GM12801 (cell line): ENCODE results near the gene GDF7.

Experiments used
- CTCF ChIP-seq: IDR thresholded peaks from one replicate; pipeline ENCODE4 v1.5.1; 2011; ENCODE audit warnings: control low read depth; ENCODE audit not compliant: insufficient read length; ENCODE audit errors: extremely low read depth

Gene GDF7

DNA sequence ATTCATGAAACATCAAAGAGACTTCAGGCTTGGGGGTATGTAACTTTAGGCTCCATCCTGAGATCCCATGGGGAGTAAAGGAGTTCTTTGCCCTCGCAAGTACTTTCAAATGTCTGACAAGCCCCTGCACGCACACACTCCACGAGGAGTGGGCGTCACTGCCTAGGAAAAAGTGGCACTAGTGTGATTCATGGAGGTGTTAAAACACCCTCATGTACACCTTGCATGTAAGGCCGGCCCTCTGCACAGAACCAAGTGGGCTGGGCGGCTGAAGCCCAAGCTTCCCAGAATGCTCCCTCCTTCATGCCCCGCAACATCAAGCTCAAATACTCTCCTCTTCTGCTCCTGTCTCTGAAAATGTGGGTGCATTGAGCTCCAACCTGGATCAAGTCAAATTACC lies 23.9 kb upstream of the GDF7 start:
- TF ChIP-seq CTCF: no peak

DNA sequence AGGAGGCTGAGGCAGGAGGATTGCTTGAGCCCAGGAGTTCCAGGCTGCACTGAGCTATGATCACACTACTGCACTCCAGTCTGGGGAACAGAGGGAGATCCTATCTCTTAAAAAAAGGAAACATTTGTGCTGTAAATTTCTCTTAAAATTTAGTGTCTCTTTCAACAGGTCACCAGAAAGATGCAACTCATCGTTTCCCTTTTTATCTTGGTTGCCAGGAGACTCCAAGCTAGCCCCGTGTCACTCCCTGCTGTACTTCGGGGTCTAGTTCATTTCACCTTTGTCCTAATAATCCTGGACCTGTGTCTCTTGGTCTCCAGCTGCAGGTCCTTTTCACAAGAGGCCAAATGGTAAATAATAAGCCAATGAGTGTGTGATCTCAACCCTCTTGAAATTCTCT lies 23.1 kb upstream of the GDF7 start:
- TF ChIP-seq CTCF: no peak

GRCh38 chr2:20645301-20645701 lies 21.6 kb upstream of the GDF7 start:
- TF ChIP-seq CTCF: no peak

DNA sequence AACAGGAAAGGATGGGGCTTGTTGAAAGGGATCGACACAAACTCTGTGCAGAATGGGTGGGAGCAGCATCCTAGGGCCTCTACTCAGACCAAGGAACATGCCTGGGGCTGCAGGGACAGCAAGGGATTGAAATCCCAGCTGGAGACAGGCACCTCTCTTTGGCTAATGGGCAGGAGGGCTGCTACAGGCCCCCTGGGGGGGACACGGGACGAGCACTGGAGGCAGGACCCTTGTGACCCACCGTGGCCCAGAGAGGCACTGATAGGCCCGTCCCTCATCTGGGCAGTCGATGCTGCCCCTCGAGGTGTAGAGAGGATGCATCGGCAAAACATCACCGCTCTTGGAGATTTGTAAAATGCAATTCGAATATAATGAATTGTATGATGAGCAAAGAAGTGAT lies 21.2 kb upstream of the GDF7 start:
- no peak for TF ChIP-seq CTCF

DNA sequence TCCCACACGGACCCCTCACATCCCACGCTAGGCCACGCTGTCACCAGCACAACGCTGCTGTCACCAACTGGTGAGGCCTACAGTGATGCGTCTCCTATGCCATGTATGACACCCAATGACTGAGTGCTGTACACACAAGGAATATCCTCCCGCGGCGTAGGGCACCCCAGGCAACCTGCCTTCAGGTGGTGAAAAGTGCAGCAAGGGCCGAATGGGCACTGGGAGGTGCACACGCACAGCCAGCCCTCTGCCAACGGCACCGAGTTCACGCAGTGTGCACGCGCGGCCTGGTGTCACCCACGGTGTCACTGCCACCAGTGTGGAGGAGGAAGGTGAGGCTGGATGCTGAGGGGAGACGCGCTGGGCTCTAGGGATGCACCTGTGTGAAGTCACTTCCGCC lies 20.5 kb upstream of the GDF7 start:
- no peak for TF ChIP-seq CTCF

DNA sequence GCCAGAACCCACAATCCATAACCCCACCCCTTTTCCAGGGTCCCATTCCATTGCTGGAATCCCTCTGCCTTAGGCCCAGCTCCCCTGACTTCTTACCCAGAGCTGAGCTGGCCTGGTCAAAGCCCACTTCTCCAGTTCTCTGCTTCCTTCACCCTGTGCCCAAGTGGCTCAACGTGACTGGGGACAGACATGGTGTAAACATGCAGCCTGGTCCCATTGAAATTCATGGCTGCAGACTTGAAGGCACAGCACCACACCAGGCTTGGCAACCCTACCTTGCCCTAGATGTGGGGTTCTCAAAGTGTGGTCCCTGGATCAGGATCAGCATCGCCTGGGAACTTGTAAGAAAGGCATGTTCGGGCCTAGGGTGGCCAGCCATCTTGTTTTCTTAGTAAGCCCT lies 19.7 kb upstream of the GDF7 start:
- no peak for TF ChIP-seq CTCF

DNA sequence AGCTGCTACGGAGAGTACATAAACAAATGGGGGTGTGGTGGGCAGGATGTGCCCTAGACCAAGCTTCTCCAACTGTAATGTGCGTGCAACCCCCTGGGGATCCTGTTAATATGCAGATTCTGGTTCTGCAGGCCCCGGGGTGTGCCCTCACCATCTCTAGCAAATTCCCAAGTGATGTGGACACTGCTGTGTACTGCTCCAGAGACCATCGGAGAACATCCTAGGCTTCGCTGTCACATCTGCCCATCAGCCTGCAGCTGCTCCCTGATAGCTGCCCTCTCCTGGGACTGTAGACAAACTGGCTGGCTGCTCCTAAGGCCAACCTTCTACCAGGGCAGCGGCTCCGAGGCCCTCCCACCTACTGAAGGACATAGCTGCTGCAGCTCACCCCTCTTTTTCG lies 19.2 kb upstream of the GDF7 start:
- TF ChIP-seq CTCF: no peak

DNA sequence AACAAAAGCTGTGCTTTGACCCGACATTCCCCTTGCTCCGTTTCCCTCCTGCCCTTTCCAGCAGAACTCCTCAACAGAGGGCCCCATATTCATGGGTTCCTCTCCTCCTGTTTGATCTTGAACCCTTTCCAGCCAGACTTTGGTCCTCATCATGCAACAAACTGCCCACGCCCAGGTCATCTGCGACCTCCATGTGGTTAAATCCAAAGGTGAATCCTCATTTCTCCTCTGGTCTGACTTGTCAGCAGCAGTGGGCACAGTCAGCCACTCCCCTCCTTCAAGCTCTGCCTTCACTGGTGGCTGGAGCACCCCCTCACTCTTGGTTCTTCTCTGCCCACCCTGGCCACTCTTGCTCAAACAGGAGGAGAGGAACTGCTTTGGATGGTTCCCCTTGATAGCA lies 18.7 kb upstream of the GDF7 start:
- TF ChIP-seq CTCF: no peak
